ENCODE results near the gene RNF11.

RNF11 gene

DNA sequence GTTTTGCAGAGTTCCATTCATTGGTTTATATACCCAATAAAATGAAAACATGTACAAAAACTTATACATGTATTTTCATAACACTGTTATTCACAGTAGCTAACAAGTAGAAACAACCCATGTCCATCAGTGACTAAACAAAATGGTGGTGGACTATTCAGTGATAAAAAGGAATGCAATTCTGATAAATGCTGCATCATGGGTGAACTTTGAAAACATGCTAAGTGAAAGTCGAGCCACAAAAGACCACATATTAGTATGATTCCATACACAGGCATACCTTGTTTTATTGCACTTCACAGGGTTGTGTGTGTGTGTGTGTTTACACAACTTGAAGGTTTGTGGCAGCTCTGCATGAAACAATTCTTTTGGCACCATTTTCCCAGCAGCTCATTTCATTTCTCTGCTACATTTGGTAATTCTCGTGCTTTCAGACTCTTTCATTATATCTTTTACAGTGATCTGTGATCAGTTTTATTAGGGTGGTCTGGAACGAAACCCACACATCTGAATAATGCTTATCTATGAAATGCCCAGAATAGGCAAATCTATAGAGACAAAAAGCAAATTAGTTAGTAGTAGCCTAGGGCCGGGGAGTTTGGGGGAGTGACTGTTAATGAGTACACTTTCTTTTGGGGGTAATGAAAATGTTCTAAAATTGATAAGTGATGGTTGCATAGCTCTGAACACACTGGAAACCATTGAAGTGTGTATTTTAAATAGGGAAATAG is 27.2 kb downstream of the RNF11 start:
- no peak for DNase-seq (ENCODE audit: low read depth in 3 of 3)

DNA sequence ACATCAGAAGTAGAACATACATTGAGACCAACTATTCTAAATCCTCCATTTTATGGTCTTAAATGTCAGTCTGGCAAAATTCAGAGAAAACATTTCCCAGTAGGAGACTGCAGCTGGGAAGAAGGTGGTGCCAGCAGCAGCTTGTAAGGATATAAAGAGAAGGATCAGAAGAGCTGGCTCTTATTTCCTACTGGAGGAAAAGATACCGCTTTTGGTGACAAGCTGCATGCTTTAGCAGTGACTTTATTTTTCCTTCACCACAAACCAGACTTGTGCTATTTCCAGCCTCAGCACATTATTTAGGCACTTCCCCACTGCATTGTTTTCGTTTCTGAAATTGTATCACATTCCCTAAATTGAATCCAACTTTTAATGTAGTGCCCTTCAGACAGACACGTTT is 28.4 kb downstream of the RNF11 start:
- no peak for DNase-seq (ENCODE audit: low read depth in 3 of 3)

DNA sequence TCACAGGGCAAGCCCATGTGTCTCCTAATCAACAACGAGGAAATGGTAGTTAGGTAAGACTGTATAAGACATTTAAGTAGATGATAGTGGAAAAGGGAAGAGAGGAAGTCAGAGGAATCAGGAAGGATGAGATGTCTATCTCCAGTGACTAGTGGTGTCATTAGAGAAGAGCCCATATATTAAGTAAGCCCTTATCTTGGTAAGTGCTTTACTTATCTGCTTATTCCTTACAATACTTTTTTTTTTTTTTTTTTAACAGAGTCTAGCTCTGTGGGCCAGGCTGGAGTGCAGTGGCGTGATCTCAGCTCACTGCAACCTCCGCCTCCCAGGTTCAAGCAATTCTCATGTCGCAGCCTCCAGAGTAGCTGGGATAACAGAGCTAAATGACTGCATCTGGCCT is 29.5 kb downstream of the RNF11 start:
- no peak for DNase-seq (ENCODE audit: low read depth in 3 of 3)

DNA sequence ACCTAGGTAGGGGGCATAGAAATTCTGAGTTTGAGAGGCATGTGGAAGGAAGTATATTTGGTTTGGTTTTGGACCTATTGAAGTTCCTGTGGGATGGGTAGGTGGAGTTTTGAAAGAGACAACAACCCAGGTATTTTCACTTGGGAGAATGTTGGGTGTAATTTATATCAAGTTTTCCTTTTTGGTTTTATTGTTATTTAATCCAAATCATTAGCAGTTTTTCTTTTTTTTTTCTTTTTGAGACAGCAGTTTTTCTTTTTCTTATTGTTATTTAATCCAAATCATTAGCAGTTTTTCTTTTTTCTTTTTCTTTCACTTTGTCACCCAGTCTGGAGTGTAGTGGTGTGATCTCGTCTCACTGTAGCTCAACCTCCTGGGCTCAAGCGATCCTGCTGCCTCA is 30.1 kb downstream of the RNF11 start:
- DNase-seq (ENCODE audit: low read depth in 3 of 3): no peak

DNA sequence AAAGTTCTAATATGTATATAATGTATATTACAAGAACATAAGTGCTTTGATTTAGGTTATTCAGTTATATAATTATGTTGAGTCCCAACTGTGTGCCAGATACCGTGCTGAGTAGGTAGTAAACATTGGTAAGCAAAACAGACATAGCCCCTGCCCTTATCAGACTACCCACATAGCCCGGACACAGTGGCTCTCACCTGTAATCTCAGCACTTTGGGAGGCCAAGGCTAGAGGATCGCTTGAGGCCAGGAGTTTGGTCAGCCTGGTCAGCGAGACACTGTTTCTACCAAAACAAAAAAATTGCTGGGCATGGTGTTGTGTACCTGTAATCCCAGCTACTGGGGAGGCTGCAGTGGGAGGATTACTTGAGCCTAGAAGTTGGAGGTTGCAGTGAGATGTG is 30.7 kb downstream of the RNF11 start:
- DNase-seq (ENCODE audit: low read depth in 3 of 3): no peak

DNA sequence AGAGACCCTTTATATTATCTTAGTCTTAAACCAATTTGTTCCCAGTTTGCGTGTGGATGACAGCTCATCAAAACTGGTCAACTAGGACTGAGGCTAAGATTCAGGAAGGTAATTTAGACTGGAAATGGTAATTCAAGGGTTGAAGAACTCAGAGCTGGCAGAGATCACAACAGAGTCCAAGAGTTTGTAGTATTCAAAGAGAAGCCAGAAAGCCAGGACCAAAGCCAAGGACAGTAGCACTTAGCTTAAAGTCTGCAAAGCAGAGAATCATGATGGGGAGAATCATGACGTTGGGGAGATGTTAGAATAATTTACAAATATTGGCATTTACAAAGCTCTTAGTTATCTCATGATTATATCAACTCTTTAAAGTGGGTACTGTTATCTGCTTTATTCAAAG is 32.6 kb downstream of the RNF11 start:
- DNase-seq (ENCODE audit: low read depth in 3 of 3): no peak

DNA sequence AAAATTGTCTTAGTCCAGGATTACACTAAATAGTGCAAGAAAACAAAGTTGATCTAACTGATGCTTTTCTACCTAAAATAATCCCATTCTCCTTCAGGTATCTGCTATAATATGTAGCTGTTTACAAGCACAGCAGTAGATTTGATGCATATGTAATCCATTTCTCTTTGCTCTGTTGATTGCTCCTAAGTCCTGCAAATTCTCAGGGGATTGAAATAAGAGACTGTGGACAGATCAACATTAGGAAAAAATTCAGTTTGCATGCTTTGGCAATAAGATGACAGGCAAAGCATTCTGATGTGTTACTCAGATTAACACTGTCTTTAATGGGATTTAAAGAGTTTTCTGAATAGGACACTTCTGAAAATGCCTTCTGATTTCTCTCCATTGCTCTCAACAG is 34.7 kb downstream of the RNF11 start:
- no peak for DNase-seq (ENCODE audit: low read depth in 3 of 3)

DNA sequence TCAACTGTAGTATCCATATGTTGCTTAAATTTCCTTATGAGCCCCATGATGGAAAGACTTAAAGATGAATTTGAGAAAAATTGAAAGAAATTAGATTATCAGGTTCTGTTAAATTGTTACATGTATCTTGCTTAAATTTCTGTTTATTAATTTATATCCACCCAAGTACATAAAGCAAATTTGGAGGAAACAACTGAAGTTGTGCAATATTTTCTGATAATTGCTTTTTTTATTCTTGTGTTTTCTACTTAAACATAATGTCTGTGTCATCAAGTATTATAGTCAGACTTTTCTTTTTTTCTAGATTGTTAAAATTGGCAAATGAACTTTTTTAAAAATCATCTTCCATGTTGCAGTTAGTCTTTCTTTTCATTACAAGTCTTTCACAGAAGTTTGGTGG is 36.8 kb downstream of the RNF11 start:
- no peak for DNase-seq (ENCODE audit: low read depth in 3 of 3)

DNA sequence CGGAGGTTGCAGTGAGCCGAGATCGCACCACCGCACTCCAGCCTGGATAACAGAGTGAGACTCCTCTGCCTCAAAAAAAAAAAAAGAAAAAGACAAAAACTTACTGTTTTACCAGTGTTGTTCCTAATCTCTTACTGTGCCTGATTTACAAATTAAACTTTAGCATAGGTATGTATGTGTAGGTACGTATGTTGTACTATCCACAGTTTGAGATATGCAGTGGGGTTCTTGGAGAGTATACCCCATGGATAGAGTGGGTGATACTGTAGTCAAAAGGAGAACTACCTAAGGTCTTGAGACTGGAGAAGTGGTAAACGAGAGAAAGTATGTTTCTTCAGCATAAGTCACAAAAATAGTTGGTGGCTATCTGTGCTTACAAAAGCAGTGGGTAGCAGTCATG is 38.6 kb downstream of the RNF11 start:
- no peak for DNase-seq (ENCODE audit: low read depth in 3 of 3)

DNA sequence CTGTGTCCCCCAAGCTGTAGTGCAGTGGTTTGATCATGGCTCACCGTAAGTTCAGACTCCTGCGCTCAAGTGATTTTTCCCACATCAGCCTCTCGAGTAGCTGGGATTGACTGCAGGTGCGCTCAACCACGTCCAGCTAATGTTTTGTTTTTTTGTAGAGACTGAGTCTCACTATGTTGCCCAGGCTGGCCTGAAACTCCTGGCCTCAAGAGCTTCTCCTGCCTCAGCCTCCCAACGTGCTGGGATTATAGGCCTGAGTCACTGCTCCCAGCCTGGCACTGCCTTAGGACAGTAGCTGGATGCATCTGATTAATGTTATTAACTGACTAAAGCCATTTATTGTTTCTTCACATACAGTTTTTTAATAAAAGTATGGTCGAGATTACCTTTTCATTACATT is 40.2 kb downstream of the RNF11 start:
- DNase-seq (ENCODE audit: low read depth in 3 of 3): no peak

DNA sequence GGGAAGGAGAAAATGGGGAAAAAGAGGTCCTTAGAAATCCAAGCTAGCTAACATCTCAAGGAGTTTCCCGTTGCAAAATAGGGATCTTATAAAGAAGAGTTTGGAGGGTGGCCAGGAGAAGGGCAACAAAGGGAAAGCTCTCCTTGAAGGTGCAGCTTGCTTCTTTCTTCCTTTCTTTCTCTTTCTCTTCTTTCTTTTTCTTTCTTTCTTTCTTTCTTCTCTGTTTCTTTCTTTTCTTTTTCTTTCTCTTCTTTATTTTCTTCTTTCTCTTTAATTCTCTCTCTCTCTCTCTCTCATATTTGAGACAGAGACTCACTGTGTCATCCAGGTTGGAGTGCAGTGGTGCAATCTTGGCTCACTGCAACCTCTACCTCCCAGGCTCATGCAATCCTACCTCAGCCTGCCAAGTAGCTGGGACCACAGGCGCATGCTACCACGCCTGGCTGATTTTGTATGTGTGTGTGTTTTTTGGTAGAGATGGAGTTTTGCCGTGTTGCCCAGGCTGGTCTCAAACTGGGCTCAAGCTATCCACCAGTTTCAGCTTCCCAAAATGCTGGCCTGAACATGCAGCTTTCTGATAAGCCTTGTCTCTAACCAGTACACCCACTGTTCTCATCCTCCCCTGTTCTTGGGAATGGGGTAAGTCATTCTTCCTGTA is 44.4 kb downstream of the RNF11 start:
- DNase-seq (ENCODE audit: low read depth in 3 of 3): no peak

DNA sequence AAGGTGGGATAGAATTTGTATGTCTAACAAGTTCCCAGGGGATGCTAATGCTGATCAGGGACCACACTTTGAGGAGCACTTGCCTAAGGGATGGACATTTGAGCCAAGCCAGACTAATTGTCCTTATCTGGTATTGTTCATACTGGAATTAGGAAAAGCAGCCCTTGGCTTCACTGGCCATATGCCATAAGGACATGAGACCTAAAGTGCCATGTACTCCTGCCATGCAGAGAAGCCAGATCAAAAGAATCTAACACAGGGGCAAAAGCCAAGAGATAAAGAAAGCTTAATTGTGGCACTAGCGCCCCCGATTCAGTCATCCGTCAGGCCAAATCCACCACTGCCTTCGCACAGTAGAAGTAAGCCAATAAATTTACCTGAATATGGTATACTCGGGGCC is 45.7 kb downstream of the RNF11 start:
- DNase-seq (ENCODE audit: low read depth in 3 of 3): no peak

DNA sequence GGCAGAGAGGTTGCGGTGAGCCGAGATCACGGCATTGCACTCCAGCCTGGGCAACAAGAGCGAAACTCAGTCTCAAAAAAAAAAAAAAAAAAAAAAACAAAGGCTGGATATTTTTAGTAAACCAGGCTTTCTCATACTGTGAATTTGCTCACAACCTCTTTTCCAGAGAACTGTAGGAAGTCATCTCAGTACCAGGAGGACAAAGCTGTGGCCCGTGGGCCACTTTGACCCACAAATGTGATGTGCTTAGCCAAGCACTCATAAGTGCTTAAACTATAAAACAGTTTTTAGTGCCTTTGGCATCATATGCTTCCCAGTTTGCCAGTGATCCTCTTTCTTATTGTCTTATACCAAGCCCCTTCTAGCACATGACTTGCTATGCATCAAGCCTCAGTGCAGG is 46.5 kb downstream of the RNF11 start:
- no peak for DNase-seq (ENCODE audit: low read depth in 3 of 3)

DNA sequence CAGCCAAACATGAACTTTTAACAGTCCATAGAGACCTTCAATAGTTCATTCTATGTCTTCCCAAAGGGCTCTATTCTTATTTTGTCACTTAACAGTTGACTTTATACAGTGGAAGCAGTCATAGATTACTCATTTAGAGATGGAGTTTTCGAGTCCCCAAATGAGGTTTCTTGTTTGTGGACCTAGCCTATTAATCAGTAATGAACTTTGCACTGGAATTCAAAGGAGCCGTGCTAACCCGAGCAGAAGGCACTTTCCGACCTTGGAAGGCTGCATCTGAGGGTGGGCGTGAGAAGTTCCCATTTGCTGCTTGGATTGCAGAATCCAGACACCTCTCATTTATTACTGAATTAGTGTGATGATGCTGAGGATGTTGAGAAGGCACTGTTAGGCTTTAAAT is 47.9 kb downstream of the RNF11 start:
- DNase-seq (ENCODE audit: low read depth in 3 of 3): no peak

DNA sequence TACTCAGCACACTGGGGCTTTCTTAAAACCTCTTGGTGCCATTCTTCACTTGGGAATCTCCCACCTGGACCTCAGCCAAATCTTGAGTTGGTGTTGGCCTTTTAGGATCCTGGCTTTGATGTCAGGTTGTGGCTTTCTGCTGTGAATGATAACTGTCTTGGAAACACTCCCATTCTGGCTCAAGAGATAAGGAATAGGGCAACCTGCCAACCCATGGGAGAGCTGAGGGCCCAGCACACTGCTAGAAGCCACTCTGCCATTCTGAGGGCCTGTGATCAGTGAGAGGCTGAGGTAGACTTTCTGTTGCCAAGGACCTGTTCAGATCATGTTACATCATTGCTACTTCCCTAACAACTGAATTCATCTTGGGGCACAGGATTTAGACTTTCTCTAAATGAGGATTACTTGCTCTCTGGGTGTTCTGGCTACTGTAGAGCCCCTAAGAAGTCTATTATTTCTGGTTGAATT is 48.4 kb downstream of the RNF11 start:
- no peak for DNase-seq (ENCODE audit: low read depth in 3 of 3)

DNA sequence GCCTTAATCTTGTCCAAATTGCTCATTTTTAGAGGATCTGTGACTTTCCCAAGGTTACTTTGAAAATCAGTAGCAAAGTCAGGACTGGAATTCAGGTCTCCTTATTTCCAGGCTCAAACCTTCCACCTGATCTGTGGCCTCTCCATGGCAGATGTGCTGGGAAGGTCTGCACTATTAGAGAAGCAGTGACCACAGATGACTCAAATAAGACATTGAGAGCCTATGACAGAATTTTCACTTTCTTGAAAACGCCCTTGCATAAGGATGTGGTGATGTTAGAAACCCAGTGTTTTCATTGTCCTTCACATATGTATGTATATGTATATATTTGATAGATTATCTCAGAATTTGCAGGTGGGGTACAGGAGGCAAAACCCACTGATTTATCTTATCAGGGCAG is 49.0 kb downstream of the RNF11 start:
- no peak for DNase-seq (ENCODE audit: low read depth in 3 of 3)

DNA sequence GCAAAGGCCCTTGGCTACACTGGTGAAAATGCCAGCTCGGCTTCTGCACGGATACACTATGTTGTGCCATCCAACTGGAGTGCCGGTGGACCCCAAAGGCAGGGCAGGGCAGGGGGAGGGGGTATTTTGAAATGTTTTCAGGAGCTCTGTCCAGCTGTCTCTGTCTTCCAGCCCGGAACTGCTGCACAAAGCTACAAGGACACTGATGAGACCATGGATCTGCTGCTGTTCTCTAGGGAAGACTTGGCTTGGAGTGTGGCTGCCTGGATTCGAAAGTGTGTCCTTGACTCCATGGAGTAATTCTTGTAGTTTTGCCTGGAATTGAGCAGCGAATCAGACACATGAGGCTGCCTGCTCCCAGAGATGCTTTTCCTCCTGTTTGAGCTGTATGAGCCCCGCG is 51.9 kb downstream of the RNF11 start:
- no peak for DNase-seq (ENCODE audit: low read depth in 3 of 3)

DNA sequence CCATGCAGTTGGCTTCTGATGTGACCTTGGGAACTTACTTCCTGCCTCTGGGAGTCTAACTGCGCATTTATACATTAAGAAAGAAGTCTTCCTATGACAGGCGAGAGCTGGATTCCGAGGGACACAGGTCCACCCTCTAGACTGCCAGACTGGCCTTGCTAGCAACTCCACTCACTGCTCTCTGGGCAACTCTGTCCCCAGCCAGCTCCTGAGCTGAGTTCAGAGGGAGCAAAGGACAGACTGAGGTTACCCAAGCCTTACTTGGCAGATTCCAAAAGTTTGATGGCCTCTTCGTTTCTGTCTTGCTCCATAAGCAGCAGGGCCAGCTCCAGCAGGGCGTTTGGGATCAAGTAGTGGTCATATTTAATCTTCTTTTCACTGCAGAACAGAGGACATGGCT is 52.5 kb downstream of the RNF11 start:
- DNase-seq (ENCODE audit: low read depth in 3 of 3): no peak

DNA sequence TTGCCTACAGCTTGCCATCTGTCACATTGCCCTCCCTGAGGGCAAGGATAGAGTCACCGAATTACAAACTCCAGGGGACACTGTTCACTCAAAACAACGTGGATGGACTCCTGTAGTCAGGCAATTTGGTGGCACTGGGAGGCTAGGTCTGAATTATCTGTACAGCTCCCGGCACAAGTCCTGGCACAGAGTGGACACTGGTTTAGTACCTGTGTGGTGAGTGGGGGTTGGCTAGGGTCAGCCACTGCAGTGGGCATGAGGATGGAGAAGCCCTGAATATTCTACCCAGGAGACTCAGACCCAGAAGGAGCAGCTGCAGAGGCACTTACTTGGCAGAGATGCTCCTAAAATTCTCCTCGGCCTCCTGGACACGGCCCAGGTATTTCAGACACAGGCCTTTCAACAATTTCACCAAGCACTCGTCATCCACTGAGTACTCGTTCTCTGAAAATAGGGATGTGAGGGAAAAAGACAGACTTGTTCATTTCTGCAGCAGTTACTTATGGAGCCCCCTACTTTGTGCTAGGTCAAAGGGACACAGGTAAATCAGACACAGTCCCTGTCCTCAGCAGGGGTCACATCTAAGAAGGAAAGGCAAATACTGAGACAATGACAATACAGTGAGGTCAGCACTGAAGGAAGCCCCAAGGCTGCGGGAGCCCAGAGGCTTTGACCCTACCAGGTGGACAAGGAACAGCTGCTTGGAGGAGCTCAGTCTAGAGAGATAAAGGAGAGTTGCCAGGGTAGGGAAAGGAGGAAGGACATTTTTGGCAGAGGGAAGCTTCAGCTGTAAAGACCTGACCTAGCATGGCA is 53.8 kb downstream of the RNF11 start:
- DNase-seq (ENCODE audit: low read depth in 3 of 3): no peak

DNA sequence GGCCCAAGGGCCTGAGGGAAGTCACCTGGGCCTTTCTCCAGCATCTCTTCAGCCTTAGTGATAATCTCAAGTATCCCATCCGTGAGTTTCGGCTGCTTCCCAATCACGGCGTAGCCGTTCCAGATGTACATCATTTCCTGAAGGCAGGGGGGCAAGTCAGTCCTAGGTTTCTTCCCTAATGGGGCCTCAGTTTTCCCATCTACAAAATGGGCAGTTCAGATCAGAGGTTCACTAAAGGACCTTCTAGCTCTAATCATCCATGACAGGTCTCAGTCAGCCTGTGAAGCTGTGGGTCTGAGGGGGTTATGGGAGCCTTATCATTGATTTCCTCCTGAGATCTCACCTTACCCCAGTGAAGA is 54.4 kb downstream of the RNF11 start:
- no peak for DNase-seq (ENCODE audit: low read depth in 3 of 3)

DNA sequence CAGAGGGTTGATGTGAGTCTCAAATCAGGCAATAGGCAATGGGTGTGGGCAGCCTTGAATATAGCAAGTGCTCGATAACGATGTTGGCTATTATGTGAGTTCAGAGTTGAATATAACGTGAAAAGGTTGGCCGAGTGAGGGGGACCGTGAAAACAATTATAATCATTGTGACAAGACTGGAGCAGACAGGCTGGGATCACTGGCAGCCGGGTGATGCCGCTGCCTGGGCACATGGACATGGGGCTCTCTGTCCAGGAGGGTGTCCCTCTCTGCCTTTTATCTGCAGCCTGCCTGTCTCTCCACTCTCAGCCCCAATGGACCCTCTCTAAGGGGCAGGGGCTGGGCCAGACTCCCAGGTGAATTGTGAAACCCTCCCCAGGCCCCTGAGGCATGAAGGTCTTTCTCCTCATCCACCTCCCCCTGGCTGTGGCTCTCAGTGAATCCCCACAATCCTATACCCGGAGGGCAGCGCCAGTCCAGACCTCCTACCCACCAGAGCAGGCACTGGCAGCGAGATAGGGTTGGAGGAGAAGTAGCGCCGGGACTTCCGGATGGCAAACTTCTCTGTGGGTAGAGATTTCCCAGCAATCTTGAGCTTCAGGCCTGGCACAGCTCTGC is 57.9 kb downstream of the RNF11 start:
- no peak for DNase-seq (ENCODE audit: low read depth in 3 of 3)

DNA sequence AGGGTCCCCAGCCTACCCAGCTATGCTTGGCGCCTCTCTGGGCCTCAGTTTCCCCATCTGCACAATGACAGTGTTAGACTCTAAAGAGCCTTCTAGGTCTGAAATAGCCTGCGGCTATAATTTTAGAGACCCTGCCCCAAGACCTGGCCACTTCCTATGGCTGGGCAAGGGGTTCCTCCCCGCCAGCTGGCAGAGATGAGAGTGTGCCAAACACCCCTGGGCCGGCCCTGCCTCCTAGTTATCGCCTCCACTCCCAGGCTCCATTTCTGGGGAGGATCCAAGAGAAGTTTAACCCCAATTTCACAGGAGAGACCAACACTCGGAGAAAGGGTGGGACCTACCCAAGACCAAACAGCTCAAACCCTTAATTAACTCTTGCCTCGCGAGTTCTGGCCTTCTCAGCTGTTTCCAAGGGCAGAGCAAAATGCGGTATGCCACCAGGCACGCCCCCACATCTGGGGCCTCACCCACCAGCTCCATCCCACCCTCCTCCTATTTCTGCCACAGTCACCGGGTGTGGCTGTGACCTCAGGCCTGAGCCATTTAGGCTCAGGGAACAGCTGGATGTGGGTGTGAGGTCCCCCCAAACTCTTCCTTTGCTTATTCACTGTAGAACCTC is 58.6 kb downstream of the RNF11 start:
- no peak for DNase-seq (ENCODE audit: low read depth in 3 of 3)

Measured in stimulated activated CD4-positive, alpha-beta T cell treated with anti-CD3 and anti-CD28 coated beads, TNF-alpha, amount 100 ng/mL, for 24 hours (primary cell).